Motor neuron (in vitro differentiated cells): ENCODE measurements around the gene FOXI2. TPM values are rescaled to one million over a fixed set of nuclear protein-coding genes. Genes with fewer than 3 reads are reported as not detected.

Experiments used
- ATAC-seq, 8 experiments: fragments of 200-7000 bp; cut with Tn5 transposase; replicated peaks in 6 of 8; 2 replicates each; pipeline ENCODE4 v1.8.0; 2021; ENCODE audit warnings: mild to moderate bottlenecking in 8 of 8, moderate library complexity in 8 of 8
- H3K27ac ChIP-seq, 2 donors: fragments of 250-450 bp; sonication (Bioruptor Pico); 2 replicates each; pipeline ENCODE4 v1.9.0; 2021; ENCODE audit warnings: antibody characterized with exemption in 2 of 2, mild to moderate bottlenecking in 2 of 2, moderate library complexity in 1 of 2
- H3K4me1 ChIP-seq, 2 donors: fragments of 250-450 bp; sonication (Bioruptor Pico); replicated peaks in 1 of 2; 2 replicates each; pipeline ENCODE4 v1.6.1; 2021; ENCODE audit warnings: antibody characterized with exemption in 2 of 2, mild to moderate bottlenecking in 2 of 2, moderate library complexity in 1 of 2
- H3K4me3 ChIP-seq, 5 donors: fragments of 250-450 bp; sonication (Bioruptor Pico); 2 replicates each; pipeline ENCODE4 v1.9.0; 2021; ENCODE audit warnings: antibody characterized with exemption in 5 of 5, mild to moderate bottlenecking in 5 of 5, moderate library complexity in 4 of 5
- WGBS, 10 experiments: fragments of 450-650 bp; shearing (Covaris generic); methylation state at CpG; one replicate each; pipeline ENCODE4 v1.0.0; 2022; 5-methylcytosine and 5-hydroxymethylcytosine counted together
- in situ Hi-C, 9 experiments: fragments of 400-800 bp; cut with MboI; loops; one replicate each; pipeline ENCODE4 v1.15.0; 2021; ENCODE audit warnings: low sequenced_read_pairs in 9 of 9, low pct_unique_long_range_greater_than_20kb in 2 of 9; ENCODE audit not compliant: unreplicated experiment in 9 of 9
- total RNA-seq, 8 experiments: library from RNA; unstranded; fragments of 300-600 nt; gene quantifications; 2 replicates each; pipeline versions ENCODE4 v1.2.3 to v1.2.4, GENCODE V29; 2022

The FOXI2 gene
- under 1 TPM in 4 of 8 experiments, not detected in 4; 0.04 to 0.57 (median 0.13) TPM for total RNA-seq

- in situ Hi-C loops = no loop called here
- no CpG with 5 or more reads among the region's 66 CpGs for WGBS, 10 experiments
- H3K4me1 ChIP-seq = peaks cover 0 to 2% of the 10 kb centered on the region in 2 donors
- ATAC-seq = peak in 4 of 8 experiments; percentile 12 to 51 (median 24)
- H3K4me3 ChIP-seq = no peak within 1 kb of the TSS
- H3K27ac ChIP-seq = no peak within 1 kb of the TSS
These were observed at the start of gene FOXI2 for GRCh38 chr10:127736915-127737562. FOXI2 (plus strand) TSS chr10:127737185; CDS start chr10:127737274, 89 bp downstream.

GRCh38 chr10:127687548-127687947 is 49.4 kb upstream of the FOXI2 start:
- 0 to 85% (median 68%) methylated on average over 2 to 6 of the region's 6 CpGs for WGBS, 10 experiments
- Histone ChIP-seq H3K4me1 (no peaks in the 10 kb centered on the region), H3K4me3 (no peak overlapping the region), H3K27ac (no peak overlapping the region)
- no peak for ATAC-seq
- in situ Hi-C loops = no loop called here

GRCh38 chr10:127690176-127690835 is 46.7 kb upstream of the FOXI2 start:
- Histone ChIP-seq H3K4me3 (no peak overlapping the region), H3K27ac (no peak overlapping the region), H3K4me1 (no peaks in the 10 kb centered on the region)
- no peak for ATAC-seq
- in situ Hi-C loops = no loop called here
- WGBS, 10 experiments = 0 to 90% (median 79%) methylated on average over 1 to 2 of the region's 2 CpGs; no CpG with 5 or more reads in 5 of the 10 experiments

DNA sequence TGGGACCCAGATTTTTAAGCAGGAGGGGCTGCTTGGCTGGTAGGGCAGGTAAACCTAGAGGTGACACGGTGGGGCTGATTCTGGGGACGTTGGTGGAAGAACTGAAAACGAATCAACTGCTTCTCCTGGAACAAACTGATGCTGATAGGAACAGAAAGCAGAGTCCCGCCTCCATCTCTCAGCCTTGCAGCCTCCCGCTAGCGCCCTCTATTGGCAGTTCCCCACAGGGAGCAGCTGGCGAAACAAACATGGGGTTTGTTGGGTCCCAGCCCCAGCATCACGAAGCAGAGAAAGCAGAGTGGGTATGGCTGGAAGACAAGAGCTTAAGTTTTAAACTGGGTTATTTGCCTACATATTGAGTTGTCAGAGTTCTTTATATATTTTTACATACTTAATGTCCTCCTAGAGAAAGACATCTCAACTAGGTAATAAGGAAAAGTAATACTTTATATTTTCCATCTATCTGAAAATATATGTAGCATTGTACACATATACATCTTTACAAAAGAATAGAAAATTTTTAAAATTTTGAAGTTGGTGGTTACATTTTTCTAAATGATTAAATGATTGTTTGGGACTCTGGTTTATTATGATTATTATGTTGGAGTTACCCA is 42.3 kb upstream of the FOXI2 start:
- peak in 3 of 8 experiments; percentile 67 to 82 (median 76) for ATAC-seq
- H3K27ac ChIP-seq = no peak overlapping the region
- 0 to 88% (median 38%) methylated on average over 1 to 4 of the region's 8 CpGs; no CpG with 5 or more reads in 2 of the 10 experiments for WGBS, 10 experiments
- H3K4me1 ChIP-seq = no peaks in the 10 kb centered on the region
- H3K4me3 ChIP-seq = no peak overlapping the region
- in situ Hi-C loops = no loop called here

GRCh38 chr10:127695431-127695830 is 41.6 kb upstream of the FOXI2 start:
- WGBS, 10 experiments = 17 to 100% (median 60%) methylated on average over 2 to 4 of the region's 4 CpGs; no CpG with 5 or more reads in 3 of the 10 experiments
- no peak overlapping the region for H3K4me3 ChIP-seq
- no peak overlapping the region for H3K27ac ChIP-seq
- in situ Hi-C loops = no loop called here
- ATAC-seq = no peak
- H3K4me1 ChIP-seq = no peaks in the 10 kb centered on the region

- in situ Hi-C loops = no loop called here
- H3K4me1 ChIP-seq = no peaks in the 10 kb centered on the region
- 0 to 93% (median 64%) methylated on average over 1 to 6 of the region's 6 CpGs; no CpG with 5 or more reads in 2 of the 10 experiments for WGBS, 10 experiments
- H3K4me3 ChIP-seq = no peak overlapping the region
- ATAC-seq = peak in 1 of 8 experiments; percentile 35
- H3K27ac ChIP-seq = no peak overlapping the region
These were observed 38.1 kb upstream of the FOXI2 start for GRCh38 chr10:127698886-127699285.

DNA sequence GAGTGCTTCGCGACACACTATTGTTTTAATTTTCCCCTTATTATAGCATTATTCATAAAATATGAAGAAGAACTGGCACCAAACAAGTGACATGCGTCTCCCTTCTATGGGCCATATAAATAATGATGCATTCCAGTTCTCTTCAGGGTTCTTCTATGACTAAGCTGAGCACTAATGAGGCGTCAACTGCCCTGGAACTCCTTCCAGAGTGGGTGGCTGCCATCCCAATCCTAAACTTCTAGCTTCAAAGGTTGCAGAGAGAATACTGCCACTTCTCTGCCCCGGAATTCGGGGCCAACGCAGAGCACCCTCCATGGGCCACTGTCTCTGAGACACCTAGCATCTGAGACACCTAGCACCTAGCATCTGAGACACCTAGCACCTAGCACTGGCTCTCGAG is 37.7 kb upstream of the FOXI2 start:
- H3K27ac ChIP-seq = no peak overlapping the region
- WGBS, 10 experiments = 0 to 100% (median 57%) methylated on average over 1 to 7 of the region's 8 CpGs; no CpG with 5 or more reads in 3 of the 10 experiments
- no peak overlapping the region for H3K4me3 ChIP-seq
- in situ Hi-C loops = no loop called here
- H3K4me1 ChIP-seq = no peaks in the 10 kb centered on the region
- ATAC-seq = peak in 1 of 8 experiments; percentile 24

DNA sequence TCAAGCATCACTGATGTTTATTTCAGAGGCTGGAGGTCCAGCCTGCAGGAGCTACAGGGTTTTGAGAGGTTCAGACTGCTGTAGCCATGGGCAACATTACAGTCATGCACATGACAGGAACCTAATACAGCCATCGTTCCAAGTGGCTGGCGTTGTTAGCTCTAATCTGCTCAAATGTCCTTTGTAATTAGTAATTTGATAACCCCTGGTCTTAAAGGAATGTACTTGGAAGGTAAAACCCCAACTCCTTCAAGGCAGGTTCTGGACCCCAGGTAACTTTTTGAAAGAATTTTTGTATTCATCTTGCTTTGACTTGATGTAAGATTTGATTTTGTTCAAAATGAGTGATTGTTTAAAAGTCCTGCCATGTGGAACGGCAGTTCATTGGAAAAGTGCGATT is 34.7 kb upstream of the FOXI2 start:
- Histone ChIP-seq H3K4me1 (no peaks in the 10 kb centered on the region), H3K27ac (no peak overlapping the region), H3K4me3 (no peak overlapping the region)
- in situ Hi-C loops = loop anchor here in 3 of 9 experiments (25.0 kb wide), 1 partner anchor 360 kb away; no protein-coding TSS in a partner anchor
- WGBS, 10 experiments = 0 to 83% (median 63%) methylated on average over 2 to 4 of the region's 4 CpGs; no CpG with 5 or more reads in 3 of the 10 experiments
- no peak for ATAC-seq

- no peak overlapping the region for H3K4me3 ChIP-seq
- no peaks in the 10 kb centered on the region for H3K4me1 ChIP-seq
- 0 to 75% (median 35%) methylated on average over 1 to 6 of the region's 6 CpGs for WGBS, 10 experiments
- in situ Hi-C loops = loop anchor here in 4 of 9 experiments (10.0 to 25.0 kb wide), 2 partner anchors 140 to 347 kb away; no protein-coding TSS in a partner anchor
- H3K27ac ChIP-seq = no peak overlapping the region
- no peak for ATAC-seq
These were observed 21.7 kb upstream of the FOXI2 start for GRCh38 chr10:127715249-127715648.

- 0 to 100% (median 70%) methylated on average over 1 to 3 of the region's 3 CpGs; no CpG with 5 or more reads in 3 of the 10 experiments for WGBS, 10 experiments
- no peak overlapping the region for H3K27ac ChIP-seq
- no peaks in the 10 kb centered on the region for H3K4me1 ChIP-seq
- in situ Hi-C loops = loop anchor here in 4 of 9 experiments (10.0 to 25.0 kb wide), 2 partner anchors 139 to 346 kb away; no protein-coding TSS in a partner anchor
- peak in 1 of 8 experiments; percentile 24 for ATAC-seq
- H3K4me3 ChIP-seq = no peak overlapping the region
These were observed 21.1 kb upstream of the FOXI2 start for GRCh38 chr10:127715782-127716378.

GRCh38 chr10:127720142-127720541 is 16.8 kb upstream of the FOXI2 start:
- no peak overlapping the region for H3K4me3 ChIP-seq
- in situ Hi-C loops = loop anchor here in 3 of 9 experiments (25.0 kb wide), 1 partner anchor 342 kb away; no protein-coding TSS in a partner anchor
- H3K4me1 ChIP-seq = no peaks in the 10 kb centered on the region
- H3K27ac ChIP-seq = no peak overlapping the region
- no peak for ATAC-seq
- 0 to 58% (median 26%) methylated on average over 1 to 2 of the region's 4 CpGs; no CpG with 5 or more reads in 4 of the 10 experiments for WGBS, 10 experiments

DNA sequence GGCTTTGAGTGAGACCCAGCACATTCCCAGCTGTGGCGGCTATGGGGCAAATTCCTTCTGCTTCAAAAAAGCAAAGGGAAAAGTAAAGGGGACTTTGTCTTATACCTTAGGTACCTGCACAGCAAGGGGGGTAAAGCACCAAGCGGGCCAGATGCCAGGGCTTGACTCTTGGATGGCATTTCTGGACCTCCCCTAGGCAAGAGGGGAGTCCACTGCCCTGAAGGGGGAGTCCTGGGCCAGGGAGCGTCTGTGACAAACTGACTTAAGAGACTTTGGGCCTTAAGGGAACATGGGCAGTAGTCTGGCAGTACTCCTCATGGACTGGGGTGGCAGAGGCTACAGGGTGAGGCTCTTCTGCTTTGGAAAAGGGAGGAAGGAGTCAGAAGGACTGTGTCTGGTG is 16.1 kb upstream of the FOXI2 start:
- no peak overlapping the region for H3K27ac ChIP-seq
- no peaks in the 10 kb centered on the region for H3K4me1 ChIP-seq
- no peak for ATAC-seq
- no peak overlapping the region for H3K4me3 ChIP-seq
- in situ Hi-C loops = loop anchor here in 3 of 9 experiments (25.0 kb wide), 1 partner anchor 341 kb away; no protein-coding TSS in a partner anchor
- 0 to 100% (median 33%) methylated on average over 1 to 2 of the region's 3 CpGs; no CpG with 5 or more reads in 5 of the 10 experiments for WGBS, 10 experiments
